Nephron progenitor cell (in vitro differentiated cells): ENCODE measurements around the gene TH.

ENCODE experiments used
- DNase-seq: peaks from one replicate; pipeline ENCODE4 v3.0.0; 2021
- H3K27ac Mint-ChIP-seq: 2 replicates; pipeline ENCODE4 v1.8.0; 2021; ENCODE audit warnings: mild to moderate bottlenecking, moderate library complexity, mixed read lengths
- H3K27me3 Mint-ChIP-seq: 2 replicates; pipeline ENCODE4 v1.8.0; 2021; ENCODE audit warnings: mild to moderate bottlenecking, low read depth, mixed read lengths; ENCODE audit not compliant: poor library complexity
- H3K36me3 Mint-ChIP-seq: 2 replicates; pipeline ENCODE4 v1.8.0; 2021; ENCODE audit warnings: low read depth, mixed read lengths
- H3K4me1 Mint-ChIP-seq: 2 replicates; pipeline ENCODE4 v1.8.0; 2021; ENCODE audit warnings: mixed read lengths
- H3K4me3 Mint-ChIP-seq: 2 replicates; pipeline ENCODE4 v1.8.0; 2021; ENCODE audit warnings: mild to moderate bottlenecking, moderate library complexity, mixed read lengths
- H3K9me3 Mint-ChIP-seq: 2 replicates; pipeline ENCODE4 v1.8.0; 2021; ENCODE audit warnings: mild to moderate bottlenecking, moderate library complexity, mixed read lengths
- TF ChIP-seq, protein P1 (sequence below): fragments of 200-600 bp; sonication (generic); IDR thresholded peaks from 2 replicates; pipeline ENCODE4 v1.5.0; 2021; ENCODE audit warnings: antibody characterized with exemption

Gene TH

DNA sequence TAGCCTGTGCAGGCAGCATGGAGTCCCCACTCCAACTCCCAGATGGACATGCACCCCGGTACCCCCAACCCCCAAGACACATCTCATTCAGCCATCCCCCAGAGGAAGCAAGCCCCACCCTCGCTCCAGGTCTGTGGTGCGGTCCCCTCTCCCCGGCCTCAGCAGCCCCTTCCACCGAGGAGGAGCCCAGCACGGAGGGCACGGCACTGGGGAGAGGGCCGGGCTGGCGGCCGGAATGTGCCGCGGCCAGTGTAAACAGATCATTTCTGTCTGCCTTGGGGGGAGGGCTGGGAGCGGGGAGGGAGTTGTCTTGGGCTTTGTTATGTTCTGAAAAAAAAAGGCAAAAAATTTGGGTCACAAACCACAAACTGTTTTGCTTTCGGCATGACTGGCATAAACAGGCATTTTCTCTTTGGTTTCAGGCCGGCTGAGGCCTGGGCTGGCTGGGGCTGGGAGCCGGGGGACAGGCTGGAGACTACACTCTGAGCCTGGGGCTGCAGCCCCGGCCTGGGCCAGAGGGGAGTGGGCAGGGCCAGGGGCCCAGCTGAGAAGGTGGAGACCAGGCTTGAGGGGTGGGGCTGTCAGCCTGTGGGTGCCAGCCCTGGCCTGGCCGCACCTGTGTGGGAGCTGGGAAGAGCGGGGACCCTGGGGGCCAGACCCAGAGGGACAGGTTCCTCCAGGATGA lies 49.3 kb downstream of the TH start:
- TF ChIP-seq, protein P1, sequence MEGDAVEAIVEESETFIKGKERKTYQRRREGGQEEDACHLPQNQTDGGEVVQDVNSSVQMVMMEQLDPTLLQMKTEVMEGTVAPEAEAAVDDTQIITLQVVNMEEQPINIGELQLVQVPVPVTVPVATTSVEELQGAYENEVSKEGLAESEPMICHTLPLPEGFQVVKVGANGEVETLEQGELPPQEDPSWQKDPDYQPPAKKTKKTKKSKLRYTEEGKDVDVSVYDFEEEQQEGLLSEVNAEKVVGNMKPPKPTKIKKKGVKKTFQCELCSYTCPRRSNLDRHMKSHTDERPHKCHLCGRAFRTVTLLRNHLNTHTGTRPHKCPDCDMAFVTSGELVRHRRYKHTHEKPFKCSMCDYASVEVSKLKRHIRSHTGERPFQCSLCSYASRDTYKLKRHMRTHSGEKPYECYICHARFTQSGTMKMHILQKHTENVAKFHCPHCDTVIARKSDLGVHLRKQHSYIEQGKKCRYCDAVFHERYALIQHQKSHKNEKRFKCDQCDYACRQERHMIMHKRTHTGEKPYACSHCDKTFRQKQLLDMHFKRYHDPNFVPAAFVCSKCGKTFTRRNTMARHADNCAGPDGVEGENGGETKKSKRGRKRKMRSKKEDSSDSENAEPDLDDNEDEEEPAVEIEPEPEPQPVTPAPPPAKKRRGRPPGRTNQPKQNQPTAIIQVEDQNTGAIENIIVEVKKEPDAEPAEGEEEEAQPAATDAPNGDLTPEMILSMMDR, result no peak
- no peak for DNase-seq
- Mint-ChIP-seq H3K4me1 (peaks cover 17% of the 10 kb centered on the region), H3K27me3 (peaks cover 29% of the 10 kb centered on the region), H3K27ac (no peak overlapping the region), H3K4me3 (no peak overlapping the region), H3K36me3 (peaks cover 8% of the 10 kb centered on the region), H3K9me3 (peaks cover 17% of the 10 kb centered on the region)

DNA sequence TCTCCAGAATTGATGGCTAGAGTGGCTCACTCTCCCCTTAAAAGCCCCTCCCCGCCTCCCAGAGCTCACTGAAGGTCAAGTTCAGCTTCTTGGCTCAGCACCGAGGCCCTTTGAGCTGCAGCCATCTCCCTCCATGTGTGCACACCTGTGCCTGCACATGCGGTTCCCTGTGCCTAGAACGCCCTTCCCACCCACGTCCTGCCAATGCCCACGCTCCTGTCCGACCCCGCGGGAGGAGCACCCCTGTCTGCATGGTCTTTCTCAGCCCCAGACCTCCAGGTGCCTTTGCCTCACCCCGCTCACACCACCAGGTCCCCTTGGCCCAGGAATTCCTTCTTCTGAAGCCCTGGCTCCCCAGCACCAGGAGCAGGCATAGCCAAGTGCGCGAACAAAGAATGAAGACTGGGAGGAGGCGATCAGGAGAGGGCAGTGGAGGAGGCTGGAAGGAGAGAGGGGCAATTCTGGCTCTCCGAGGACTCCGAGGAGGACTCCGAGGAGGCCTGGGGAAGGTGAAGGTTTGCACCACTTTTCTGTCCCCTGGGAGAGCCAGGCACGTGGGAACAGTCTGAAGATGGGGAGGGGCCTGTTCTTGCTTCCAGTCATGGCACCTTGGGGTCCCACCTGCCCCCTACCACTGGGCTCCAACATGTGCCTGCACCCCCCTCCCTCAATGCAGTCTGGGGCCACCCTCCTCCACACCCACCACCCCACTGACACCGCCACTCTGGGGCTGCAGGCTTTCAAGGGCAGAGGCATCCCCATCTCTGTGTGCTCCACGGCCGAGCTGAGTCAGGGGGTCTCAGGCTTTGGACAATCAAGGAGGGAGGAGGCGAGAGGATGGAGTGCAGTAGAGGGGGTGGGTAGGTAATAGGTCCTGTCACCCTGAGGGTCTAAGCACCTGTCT lies 50.1 kb downstream of the TH start:
- no peak for DNase-seq
- H3K36me3 Mint-ChIP-seq, result peaks cover 14% of the 10 kb centered on the region
- TF ChIP-seq, protein P1, result no peak
- H3K4me1 Mint-ChIP-seq, result peaks cover 14% of the 10 kb centered on the region
- H3K9me3 Mint-ChIP-seq, result peaks cover 25% of the 10 kb centered on the region
- no peak overlapping the region for H3K27ac Mint-ChIP-seq
- peaks cover 31% of the 10 kb centered on the region for H3K27me3 Mint-ChIP-seq
- H3K4me3 Mint-ChIP-seq, result no peak overlapping the region

DNA sequence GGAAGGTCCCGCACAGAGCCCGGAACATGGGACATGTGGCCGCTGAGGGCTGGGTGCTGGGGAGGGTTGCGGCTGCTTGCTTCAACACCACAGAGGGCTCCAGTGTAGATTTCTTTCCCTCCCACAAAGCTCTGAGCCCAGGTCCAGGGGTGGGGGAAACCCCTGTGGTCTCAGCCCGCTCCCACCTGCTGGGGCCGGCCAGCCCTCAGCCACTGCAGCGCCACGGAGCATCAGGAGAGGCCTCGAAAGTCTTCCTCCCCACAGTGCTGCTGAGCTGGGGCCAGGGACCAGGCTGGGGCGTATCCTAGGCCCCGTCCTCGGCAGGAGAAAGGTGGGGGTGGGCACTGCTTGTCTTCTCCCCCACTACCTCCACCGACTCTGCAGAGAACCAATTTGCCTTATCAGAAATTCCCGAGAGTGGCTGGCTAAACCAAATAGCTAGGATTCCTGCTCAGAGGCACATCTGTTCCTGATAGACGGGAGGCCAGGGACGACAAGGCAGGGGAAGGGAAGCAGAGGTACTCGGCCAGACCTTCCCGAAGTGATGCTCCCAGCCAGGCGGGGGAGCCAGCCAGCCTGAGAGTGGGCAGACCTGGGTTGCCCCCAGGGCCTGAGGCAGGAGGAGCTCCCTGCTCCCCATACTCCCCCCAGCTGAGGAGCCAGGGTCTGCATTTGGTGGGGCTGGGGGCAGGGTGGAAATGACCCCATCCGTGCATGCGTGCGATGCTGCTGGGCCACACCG lies 51.1 kb downstream of the TH start:
- peaks cover 18% of the 10 kb centered on the region for H3K36me3 Mint-ChIP-seq
- TF ChIP-seq, protein P1, result no peak
- DNase-seq, result no peak
- peaks cover 14% of the 10 kb centered on the region for H3K4me1 Mint-ChIP-seq
- H3K27ac Mint-ChIP-seq, result no peak overlapping the region
- peaks cover 34% of the 10 kb centered on the region for H3K9me3 Mint-ChIP-seq
- H3K4me3 Mint-ChIP-seq, result no peak overlapping the region
- H3K27me3 Mint-ChIP-seq, result peaks cover 32% of the 10 kb centered on the region

DNA sequence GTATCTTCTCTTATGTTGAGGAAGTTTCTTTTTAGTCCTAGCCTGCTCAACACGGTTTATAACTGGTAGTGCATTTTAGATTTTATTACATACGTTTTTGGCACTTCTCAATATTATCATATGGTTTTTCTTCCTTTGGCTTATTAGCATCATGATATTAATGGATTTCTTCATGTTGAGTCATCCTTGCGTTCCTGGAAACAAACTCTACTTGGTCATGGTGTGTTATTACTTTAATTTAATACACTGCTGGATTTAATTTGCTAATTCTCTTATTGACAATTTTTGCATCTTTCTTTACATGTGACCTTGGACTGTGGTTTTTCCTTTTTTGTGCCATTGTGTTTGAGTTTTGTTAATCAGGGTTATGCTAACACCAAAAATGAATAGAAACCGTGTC lies 52.9 kb downstream of the TH start:
- Mint-ChIP-seq H3K4me3 (no peak overlapping the region), H3K9me3 (peaks cover 34% of the 10 kb centered on the region), H3K27me3 (peaks cover 25% of the 10 kb centered on the region), H3K36me3 (peaks cover 18% of the 10 kb centered on the region), H3K27ac (no peak overlapping the region), H3K4me1 (peaks cover 14% of the 10 kb centered on the region)
- TF ChIP-seq, protein P1, result no peak
- DNase-seq, result no peak

DNA sequence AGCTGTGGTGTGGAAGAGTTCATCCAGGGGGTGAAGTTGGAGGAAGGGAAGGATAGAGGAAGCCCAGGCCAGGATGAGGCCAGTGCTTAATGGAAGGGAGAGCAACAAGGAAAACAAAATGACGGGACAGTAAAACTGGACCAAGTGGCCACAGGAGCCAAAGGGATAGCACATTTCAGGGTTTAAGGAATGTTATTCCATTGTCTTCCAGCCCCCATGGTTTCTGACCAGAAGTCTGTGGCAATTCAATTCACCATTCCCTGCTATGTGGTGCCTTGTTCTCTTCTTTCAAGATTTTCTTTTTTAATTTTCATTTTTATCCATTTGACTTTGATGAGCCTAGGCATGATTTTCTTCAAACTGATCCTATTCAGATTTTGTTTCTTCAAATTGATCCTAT lies 54.9 kb downstream of the TH start:
- no peak for DNase-seq
- H3K27ac Mint-ChIP-seq, result no peak overlapping the region
- TF ChIP-seq, protein P1, result no peak
- H3K9me3 Mint-ChIP-seq, result peaks cover 49% of the 10 kb centered on the region
- no peak overlapping the region for H3K4me3 Mint-ChIP-seq
- H3K4me1 Mint-ChIP-seq, result peaks cover 5% of the 10 kb centered on the region
- peaks cover 26% of the 10 kb centered on the region for H3K27me3 Mint-ChIP-seq
- H3K36me3 Mint-ChIP-seq, result peaks cover 18% of the 10 kb centered on the region
